Neural progenitor cell (in vitro differentiated cells): ENCODE results near the gene CRIP1. TPM values are rescaled to one million over a fixed set of nuclear protein-coding genes. Genes with fewer than 3 reads are reported as not detected.

Experiments used
- DNase-seq: peaks from one replicate; pipeline ENCODE4 v3.0.0-alpha.2; 2016; ENCODE audit warnings: low spot score
- H2AFZ ChIP-seq: fragments of 200-600 bp; sonication (generic); replicated peaks from 2 replicates; pipeline ENCODE4 v1.6.1; 2016; ENCODE audit warnings: antibody characterized with exemption
- H3F3A ChIP-seq: fragments of 200-600 bp; sonication (generic); 2 replicates; pipeline ENCODE4 v1.6.1; 2016; ENCODE audit warnings: antibody characterized with exemption, low read depth
- H3K27ac ChIP-seq: fragments of 200-600 bp; sonication (generic); 2 replicates; pipeline ENCODE4 v1.5.1; 2016; ENCODE audit warnings: mild to moderate bottlenecking
- H3K27me3 ChIP-seq: fragments of 200-600 bp; sonication (generic); 2 replicates; pipeline ENCODE4 v1.6.1; 2016; ENCODE audit warnings: mild to moderate bottlenecking, moderate library complexity
- H3K36me3 ChIP-seq: fragments of 200-600 bp; sonication (generic); 2 replicates; pipeline ENCODE4 v1.5.1; 2016
- H3K4me1 ChIP-seq: fragments of 200-600 bp; sonication (generic); 2 replicates; pipeline ENCODE4 v1.6.1; 2016; ENCODE audit warnings: mixed run types
- H3K4me2 ChIP-seq: fragments of 200-600 bp; sonication (generic); 2 replicates; pipeline ENCODE4 v1.6.1; 2016
- H3K4me3 ChIP-seq: fragments of 200-600 bp; sonication (generic); 2 replicates; pipeline ENCODE4 v1.5.1; 2016
- H3K79me2 ChIP-seq: fragments of 200-600 bp; sonication (generic); 2 replicates; pipeline ENCODE4 v1.6.1; 2016; ENCODE audit warnings: low read depth
- H3K9ac ChIP-seq: fragments of 200-600 bp; sonication (generic); 2 replicates; pipeline ENCODE4 v1.6.1; 2016
- H3K9me3 ChIP-seq: fragments of 200-600 bp; sonication (generic); 2 replicates; pipeline ENCODE4 v1.5.1; 2016; ENCODE audit warnings: low read depth
- H4K20me1 ChIP-seq: fragments of 200-600 bp; sonication (generic); 2 replicates; pipeline ENCODE4 v1.6.1; 2016; ENCODE audit warnings: low read depth
- H3K27ac Mint-ChIP-seq: 3 replicates; pipeline ENCODE4 v1.8.0; 2021; ENCODE audit warnings: mixed read lengths
- H3K27me3 Mint-ChIP-seq: 2 replicates; pipeline ENCODE4 v1.8.0; 2022; ENCODE audit warnings: low read depth, mild to moderate bottlenecking, inconsistent platforms, moderate library complexity, mixed read lengths; ENCODE audit not compliant: insufficient read depth
- H3K36me3 Mint-ChIP-seq: 3 replicates; pipeline ENCODE4 v1.8.0; 2021; ENCODE audit warnings: mixed read lengths
- H3K4me1 Mint-ChIP-seq: 3 replicates; pipeline ENCODE4 v1.8.0; 2021; ENCODE audit warnings: mixed read lengths
- H3K4me3 Mint-ChIP-seq: 3 replicates; pipeline ENCODE4 v1.8.0; 2021; ENCODE audit warnings: mild to moderate bottlenecking, moderate library complexity, mixed read lengths
- H3K9me3 Mint-ChIP-seq: 3 replicates; pipeline ENCODE4 v1.8.0; 2020; ENCODE audit warnings: mixed read lengths
- EZH2 ChIP-seq: fragments of 200-600 bp; sonication (generic); IDR thresholded peaks from 2 replicates; pipeline ENCODE4 v1.6.1; 2017; ENCODE audit warnings: antibody characterized with exemption, mild to moderate bottlenecking, moderate library complexity
- EZH2phosphoT487 ChIP-seq: fragments of 200-600 bp; sonication (generic); IDR thresholded peaks from 2 replicates; pipeline ENCODE4 v1.6.1; 2017; ENCODE audit warnings: antibody characterized with exemption
- total RNA-seq: library from RNA; depleted of rRNA; stranded (reverse); fragments of >200 nt; gene quantifications from 2 replicates; pipeline ENCODE4 v1.2.3, GENCODE V29; 2015; ENCODE audit warnings: low replicate concordance
- TF ChIP-seq, protein P1 (sequence below): fragments of 200-600 bp; sonication (generic); IDR thresholded peaks from 2 replicates; pipeline ENCODE4 v1.5.1; 2017; ENCODE audit warnings: antibody characterized with exemption, mild to moderate bottlenecking

The CRIP1 gene
- total RNA-seq, 1 donor from 2014 or later: not detected

GRCh38 chr14:105480807-105481801 lies 5.6 kb upstream of the CRIP1 start:
- Histone ChIP-seq H3K4me3 (peak overlapping the region; percentile 9), H3K9ac (no peak overlapping the region), H3F3A (peaks cover 8% of the 10 kb centered on the region), H3K4me2 (peak overlapping the region; percentile 59), H3K4me1 (peaks cover 34% of the 10 kb centered on the region), H3K36me3 (no peaks in the 10 kb centered on the region), H2AFZ (peak overlapping the region; percentile 3), H3K27me3 (peaks cover 93% of the 10 kb centered on the region), H3K9me3 (no peaks in the 10 kb centered on the region), H3K79me2 (no peaks in the 10 kb centered on the region), H4K20me1 (peaks cover 36% of the 10 kb centered on the region), H3K27ac (no peak overlapping the region)
- Mint-ChIP-seq H3K9me3 (no peaks in the 10 kb centered on the region), H3K27me3 (peaks cover 15% of the 10 kb centered on the region), H3K4me3 (peak overlapping the region; percentile 38), H3K4me1 (peaks cover 47% of the 10 kb centered on the region), H3K27ac (peak overlapping the region; percentile 92), H3K36me3 (no peaks in the 10 kb centered on the region)
- TF ChIP-seq, protein P1, sequence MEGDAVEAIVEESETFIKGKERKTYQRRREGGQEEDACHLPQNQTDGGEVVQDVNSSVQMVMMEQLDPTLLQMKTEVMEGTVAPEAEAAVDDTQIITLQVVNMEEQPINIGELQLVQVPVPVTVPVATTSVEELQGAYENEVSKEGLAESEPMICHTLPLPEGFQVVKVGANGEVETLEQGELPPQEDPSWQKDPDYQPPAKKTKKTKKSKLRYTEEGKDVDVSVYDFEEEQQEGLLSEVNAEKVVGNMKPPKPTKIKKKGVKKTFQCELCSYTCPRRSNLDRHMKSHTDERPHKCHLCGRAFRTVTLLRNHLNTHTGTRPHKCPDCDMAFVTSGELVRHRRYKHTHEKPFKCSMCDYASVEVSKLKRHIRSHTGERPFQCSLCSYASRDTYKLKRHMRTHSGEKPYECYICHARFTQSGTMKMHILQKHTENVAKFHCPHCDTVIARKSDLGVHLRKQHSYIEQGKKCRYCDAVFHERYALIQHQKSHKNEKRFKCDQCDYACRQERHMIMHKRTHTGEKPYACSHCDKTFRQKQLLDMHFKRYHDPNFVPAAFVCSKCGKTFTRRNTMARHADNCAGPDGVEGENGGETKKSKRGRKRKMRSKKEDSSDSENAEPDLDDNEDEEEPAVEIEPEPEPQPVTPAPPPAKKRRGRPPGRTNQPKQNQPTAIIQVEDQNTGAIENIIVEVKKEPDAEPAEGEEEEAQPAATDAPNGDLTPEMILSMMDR: peak; percentile 96
- no peak for TF ChIP-seq EZH2phosphoT487
- peak; percentile 92 for DNase-seq

GRCh38 chr14:105481886-105482457 lies 4.7 kb upstream of the CRIP1 start:
- no peak overlapping the region for H3K27ac ChIP-seq
- no peaks in the 10 kb centered on the region for H3K36me3 ChIP-seq
- H3K4me2 ChIP-seq: peak overlapping the region; percentile 59
- H3K9me3 ChIP-seq: no peaks in the 10 kb centered on the region
- H3K4me1 ChIP-seq: peaks cover 33% of the 10 kb centered on the region
- H3K79me2 ChIP-seq: no peaks in the 10 kb centered on the region
- H3K4me1 Mint-ChIP-seq: peaks cover 42% of the 10 kb centered on the region
- H3K36me3 Mint-ChIP-seq: no peaks in the 10 kb centered on the region
- TF ChIP-seq EZH2 (no peak), EZH2phosphoT487 (no peak)
- TF ChIP-seq, protein P1: no peak
- peaks cover 32% of the 10 kb centered on the region for H4K20me1 ChIP-seq
- peaks cover 18% of the 10 kb centered on the region for H3K27me3 Mint-ChIP-seq
- no peaks in the 10 kb centered on the region for H3K9me3 Mint-ChIP-seq
- H2AFZ ChIP-seq: no peak overlapping the region
- no peak overlapping the region for H3K9ac ChIP-seq
- peaks cover 7% of the 10 kb centered on the region for H3F3A ChIP-seq
- peak overlapping the region; percentile 9 for H3K4me3 ChIP-seq
- H3K4me3 Mint-ChIP-seq: peak overlapping the region; percentile 46
- H3K27ac Mint-ChIP-seq: peak overlapping the region; percentile 86
- H3K27me3 ChIP-seq: peaks cover 93% of the 10 kb centered on the region
- DNase-seq: peak; percentile 88

GRCh38 chr14:105482486-105483110 lies 4.1 kb upstream of the CRIP1 start:
- H3K27me3 ChIP-seq: peaks cover 93% of the 10 kb centered on the region
- H3K4me3 Mint-ChIP-seq: peak overlapping the region; percentile 46

More at GRCh38 chr14:105482486-105483110, 4.1 kb upstream of the CRIP1 start:
- Mint-ChIP-seq H3K36me3 (no peaks in the 10 kb centered on the region), H3K27me3 (peaks cover 14% of the 10 kb centered on the region), H3K27ac (peak overlapping the region; percentile 86), H3K9me3 (no peaks in the 10 kb centered on the region), H3K4me1 (peaks cover 37% of the 10 kb centered on the region)
- Histone ChIP-seq H4K20me1 (peaks cover 32% of the 10 kb centered on the region), H3K79me2 (no peaks in the 10 kb centered on the region), H3K4me1 (peaks cover 39% of the 10 kb centered on the region), H3K27ac (no peak overlapping the region), H3K36me3 (no peaks in the 10 kb centered on the region), H3K4me2 (no peak overlapping the region), H3K4me3 (no peak overlapping the region), H2AFZ (no peak overlapping the region), H3K9ac (no peak overlapping the region), H3K9me3 (no peaks in the 10 kb centered on the region), H3F3A (peaks cover 7% of the 10 kb centered on the region)
- no peak for DNase-seq
- TF ChIP-seq, protein P1: no peak
- TF ChIP-seq EZH2 (no peak), EZH2phosphoT487 (no peak)
